GM10847 (cell line): Measurements from ENCODE around the gene RECQL.

ENCODE experiments used
- POLR2A ChIP-seq: IDR thresholded peaks from 2 replicates; pipeline ENCODE4 v1.6.1; 2011; ENCODE audit not compliant: insufficient read length; ENCODE audit errors: extremely low read depth

The RECQL gene

DNA sequence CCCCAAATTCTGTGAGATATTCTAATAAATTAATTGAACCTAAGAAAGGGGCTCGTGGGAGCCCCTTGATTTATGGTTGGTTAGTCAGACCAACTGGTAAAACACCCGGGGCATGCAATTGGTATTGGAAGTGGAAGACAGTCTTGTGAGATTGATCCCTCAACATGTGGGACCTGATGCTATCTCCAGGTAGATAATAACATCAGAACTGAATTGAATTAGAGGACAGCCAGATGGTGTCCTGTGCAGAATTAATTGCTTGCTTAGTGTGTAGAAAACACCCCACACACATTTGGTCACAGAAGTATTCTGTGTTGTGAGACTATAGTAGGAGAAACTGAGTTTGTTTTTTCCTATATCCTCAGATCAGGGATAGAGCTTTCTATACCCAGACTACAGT is 42.0 kb downstream of the RECQL start:
- no peak for TF ChIP-seq POLR2A

- TF ChIP-seq POLR2A: no peak
Measured at GRCh38 chr12:21456291-21456780, 45.1 kb downstream of the RECQL start.

DNA sequence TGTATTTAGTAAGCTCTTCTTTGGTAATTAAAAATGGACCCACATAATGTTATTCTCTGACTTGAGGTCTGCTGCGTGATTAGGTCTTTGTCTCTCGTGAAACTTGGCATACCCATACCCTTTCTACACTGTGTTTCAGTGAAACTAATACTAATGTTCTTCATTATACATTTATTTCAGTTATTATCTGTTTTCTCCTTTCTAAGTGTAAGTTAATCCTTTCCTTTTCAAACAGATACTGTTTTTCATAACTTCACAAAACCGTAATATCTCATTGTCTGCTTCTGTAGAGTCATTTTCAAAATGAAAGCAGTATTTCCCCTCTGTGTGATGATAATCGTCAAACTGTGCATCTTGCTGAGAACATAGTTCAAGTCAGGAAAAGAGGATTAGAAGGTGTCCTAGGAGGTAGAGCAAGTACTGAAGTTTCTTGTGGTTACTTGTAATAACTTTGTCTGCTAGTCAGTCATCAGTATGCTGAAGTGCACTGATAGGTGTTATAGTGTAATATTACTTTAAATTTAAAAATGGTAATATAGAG is 48.1 kb downstream of the RECQL start:
- no peak for TF ChIP-seq POLR2A

DNA sequence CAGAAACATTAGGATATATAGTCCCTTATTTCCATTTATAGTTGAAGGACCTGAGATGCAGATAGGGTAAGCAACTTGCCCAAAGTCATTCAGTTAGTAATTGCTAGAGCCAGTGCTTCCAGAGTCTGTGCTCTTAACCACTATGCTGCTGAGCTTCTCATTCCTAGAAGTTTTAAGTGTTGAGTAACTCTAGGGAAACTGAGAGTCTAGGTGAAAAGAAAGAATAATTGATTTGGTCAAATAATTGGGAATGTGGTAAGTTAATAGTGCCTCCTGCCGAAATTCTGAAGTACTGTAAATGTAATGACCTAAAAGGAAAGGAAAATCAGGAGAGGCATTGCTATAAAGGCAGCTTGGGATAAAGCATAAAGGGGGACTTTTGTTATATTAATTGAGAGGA is 49.9 kb downstream of the RECQL start:
- no peak for TF ChIP-seq POLR2A

DNA sequence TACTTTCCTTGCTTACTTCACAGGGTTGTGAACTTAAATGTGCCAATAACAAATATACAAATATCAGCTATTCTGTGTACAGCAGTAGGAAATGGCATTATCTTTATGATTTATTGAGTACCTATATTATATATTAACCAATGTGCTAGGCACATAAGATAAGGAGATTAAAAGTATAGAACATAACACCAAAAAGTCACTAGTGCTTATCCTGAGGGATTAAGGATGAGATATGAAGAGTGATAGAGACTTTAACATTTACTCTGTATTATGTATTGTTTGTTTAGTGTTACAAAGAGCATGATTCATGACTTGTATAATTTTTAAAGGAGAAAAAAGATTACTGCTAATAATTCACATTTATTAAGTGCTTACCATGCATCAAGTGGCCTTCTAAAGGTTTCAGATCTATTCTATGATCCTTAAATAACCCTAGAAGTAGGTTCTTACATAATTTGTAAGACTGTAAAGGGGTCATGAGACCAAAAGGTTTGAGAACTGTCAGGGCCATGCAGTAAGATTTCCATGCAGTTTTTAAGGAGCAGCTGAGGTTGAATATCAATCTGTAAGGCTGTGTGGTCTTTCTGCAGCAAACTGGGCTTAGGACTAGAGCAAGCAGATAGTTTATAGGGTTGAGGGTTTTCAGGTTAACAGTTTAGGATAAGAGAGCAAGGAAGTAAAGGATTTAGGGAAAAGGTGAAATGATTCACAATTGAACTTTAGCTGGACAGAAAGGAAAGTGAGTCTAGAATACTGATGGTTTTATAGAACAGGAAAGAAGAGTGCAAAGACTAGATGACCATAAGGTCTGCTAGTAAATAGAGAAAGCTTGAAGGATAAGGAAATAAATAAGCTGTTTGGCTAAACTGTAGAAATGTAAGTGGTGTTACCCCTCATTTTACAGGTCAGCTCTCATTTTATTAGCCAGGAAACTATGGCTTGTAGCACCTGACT is 57.0 kb downstream of the RECQL start:
- no peak for TF ChIP-seq POLR2A

DNA sequence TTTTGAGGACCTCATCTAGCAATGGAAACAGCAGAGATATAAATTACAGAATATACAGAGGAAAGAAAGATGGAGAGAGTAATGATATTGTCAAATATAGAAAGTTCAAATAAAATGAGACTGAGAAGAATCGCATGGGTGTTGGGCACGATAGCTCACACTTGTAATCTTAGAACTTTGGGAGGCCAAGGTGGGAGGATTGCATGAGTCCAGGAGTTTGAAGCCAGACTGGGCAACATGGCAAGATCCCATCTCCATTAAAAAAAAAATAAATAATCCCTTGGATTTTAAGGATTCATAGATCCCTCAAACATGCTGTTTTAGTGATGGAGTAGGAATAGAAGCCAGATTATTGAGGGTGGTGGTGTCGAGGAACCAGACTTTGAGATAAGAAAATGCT is 62.1 kb downstream of the RECQL start:
- TF ChIP-seq POLR2A: no peak

DNA sequence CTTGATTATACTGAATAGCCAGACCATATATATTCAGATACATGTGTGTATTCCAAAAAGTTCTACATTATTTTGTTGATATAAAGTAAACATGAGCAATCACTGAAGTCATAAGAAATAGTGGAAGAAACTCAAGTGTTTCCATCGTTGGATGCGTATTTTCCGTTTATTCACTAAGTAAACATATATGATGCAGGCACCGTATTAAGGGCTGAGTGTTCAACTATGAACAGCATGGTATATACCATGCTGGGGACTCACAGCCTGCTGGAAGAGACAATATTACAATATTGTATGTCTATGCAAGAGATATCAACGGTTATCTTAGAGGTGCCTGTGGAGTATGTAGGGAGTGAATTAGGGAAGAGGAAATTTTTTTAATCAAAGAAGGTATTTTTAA is 62.8 kb downstream of the RECQL start:
- no peak for TF ChIP-seq POLR2A

DNA sequence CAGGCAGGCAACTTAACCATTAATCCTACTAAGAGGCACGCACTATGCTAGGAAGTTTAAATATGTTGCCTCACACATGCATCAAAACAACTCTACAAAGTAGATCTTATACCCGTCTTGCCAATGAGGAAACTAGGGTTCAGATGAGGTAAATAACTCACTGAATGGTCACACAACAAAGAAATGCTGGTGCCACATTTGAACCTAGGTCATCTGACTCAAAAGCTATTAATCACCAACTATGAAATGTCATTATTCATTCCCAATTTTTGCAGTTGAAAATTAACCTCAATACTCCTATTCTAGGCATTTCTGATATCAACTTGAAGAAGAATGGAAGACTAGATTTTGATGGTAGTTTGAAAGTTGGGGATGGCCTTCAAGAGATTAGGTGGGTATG is 66.7 kb downstream of the RECQL start:
- TF ChIP-seq POLR2A: no peak

DNA sequence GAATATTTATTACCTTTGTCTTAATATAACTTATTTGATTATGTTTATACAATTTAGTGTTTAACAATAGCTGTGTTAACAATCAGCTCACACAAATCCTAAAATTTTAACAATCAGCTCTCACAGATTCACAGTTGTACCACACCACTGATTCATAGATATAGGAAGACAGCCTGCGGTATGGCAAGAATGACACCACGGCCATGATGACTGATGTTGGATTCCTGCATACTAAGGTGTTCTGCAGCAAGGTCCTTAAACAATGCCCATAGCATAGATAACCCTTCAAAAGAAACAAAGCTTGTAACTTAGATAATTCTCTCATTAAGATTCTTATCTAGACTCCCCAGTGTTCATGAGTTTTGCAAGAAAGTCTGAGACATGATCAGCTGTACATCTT is 67.9 kb downstream of the RECQL start:
- TF ChIP-seq POLR2A: no peak

GRCh38 chr12:21429994-21430393 is 71.4 kb downstream of the RECQL start:
- no peak for TF ChIP-seq POLR2A

GRCh38 chr12:21428241-21428640 is 73.2 kb downstream of the RECQL start:
- TF ChIP-seq POLR2A: no peak
